ENCODE data around the gene EWSR1.

The EWSR1 gene

GRCh38 chr22:29305836-29306174 is 37.7 kb downstream of the EWSR1 start:
- no peak for DNase-seq (ENCODE audit: low read depth)

DNA sequence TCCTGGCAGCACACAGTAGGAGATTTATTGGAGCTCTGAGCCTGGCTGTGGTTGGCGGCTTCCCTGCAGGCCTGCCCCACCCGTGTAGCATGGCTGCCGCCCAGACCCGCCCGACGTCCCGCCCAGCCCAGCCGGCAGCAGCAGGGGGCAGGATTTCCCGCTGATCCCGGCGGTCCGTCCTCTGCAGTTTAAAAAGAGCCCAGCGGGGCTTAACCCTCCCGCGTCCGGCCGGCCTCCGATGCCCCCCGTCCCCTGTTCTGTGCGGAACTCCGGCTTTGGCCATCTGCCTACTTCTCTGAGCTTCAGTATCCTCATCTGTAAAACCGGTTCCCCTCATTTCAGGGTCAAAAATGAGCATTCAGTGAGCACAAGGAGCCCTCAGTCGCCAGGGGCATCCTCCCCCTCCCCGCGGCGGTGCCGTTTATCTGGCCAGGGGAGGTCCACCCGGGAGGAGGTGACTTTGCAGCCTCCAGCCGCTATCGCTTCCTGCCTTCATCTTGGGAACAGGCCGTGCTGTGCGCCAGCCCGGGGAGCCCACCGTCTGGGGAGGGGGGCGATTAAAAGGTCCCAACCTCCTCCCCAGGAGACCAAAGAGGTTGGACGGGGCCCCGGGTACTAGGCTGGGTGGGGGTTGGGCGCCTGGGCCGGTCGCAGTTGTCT is 38.2 kb downstream of the EWSR1 start, which contains the start of gene GAS2L1:
Gene GAS2L1, plus strand, starts transcription at position 476 of the 660 bp plus-strand sequence. CDS start 1,456 bp downstream, outside the sequence.
- DNase-seq (ENCODE audit: low read depth), result no peak

- peak; percentile 22 for DNase-seq (ENCODE audit: low read depth)
Observed at GRCh38 chr22:29306835-29307595, 38.9 kb downstream of the EWSR1 start.

DNA sequence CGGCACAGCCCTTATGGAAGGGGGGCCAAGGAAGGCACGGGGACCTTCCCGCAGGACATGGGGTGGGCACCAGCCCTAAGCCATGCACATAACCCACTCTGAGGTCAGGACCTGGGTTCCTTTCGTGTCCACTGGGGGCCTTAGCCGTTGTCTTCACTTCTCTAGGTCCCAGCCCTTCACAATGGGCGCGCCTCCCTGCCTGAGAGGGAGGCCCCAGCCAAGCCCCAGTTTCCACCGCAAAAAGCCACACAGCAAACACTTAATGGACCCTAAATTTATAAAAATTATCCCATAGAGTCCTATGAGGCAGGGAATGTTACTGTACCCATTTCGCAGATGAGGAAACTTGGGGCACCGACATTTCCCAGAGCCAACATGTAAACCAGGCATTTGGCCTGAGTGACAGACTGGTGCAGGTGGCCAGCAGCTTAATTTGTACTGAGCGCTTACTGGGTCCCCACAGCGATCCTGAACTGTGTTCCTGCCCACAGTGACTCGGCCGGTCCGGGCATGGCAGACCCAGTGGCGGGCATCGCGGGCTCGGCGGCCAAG is 39.6 kb downstream of the EWSR1 start:
- DNase-seq (ENCODE audit: low read depth), result no peak

- DNase-seq (ENCODE audit: low read depth), result no peak
Observed at GRCh38 chr22:29308148-29308790, 40.2 kb downstream of the EWSR1 start.

GRCh38 chr22:29308791-29309262 is 40.8 kb downstream of the EWSR1 start:
- DNase-seq (ENCODE audit: low read depth), result no peak

- no peak for DNase-seq (ENCODE audit: low read depth)
Observed at GRCh38 chr22:29309332-29310064, 41.4 kb downstream of the EWSR1 start.

DNA sequence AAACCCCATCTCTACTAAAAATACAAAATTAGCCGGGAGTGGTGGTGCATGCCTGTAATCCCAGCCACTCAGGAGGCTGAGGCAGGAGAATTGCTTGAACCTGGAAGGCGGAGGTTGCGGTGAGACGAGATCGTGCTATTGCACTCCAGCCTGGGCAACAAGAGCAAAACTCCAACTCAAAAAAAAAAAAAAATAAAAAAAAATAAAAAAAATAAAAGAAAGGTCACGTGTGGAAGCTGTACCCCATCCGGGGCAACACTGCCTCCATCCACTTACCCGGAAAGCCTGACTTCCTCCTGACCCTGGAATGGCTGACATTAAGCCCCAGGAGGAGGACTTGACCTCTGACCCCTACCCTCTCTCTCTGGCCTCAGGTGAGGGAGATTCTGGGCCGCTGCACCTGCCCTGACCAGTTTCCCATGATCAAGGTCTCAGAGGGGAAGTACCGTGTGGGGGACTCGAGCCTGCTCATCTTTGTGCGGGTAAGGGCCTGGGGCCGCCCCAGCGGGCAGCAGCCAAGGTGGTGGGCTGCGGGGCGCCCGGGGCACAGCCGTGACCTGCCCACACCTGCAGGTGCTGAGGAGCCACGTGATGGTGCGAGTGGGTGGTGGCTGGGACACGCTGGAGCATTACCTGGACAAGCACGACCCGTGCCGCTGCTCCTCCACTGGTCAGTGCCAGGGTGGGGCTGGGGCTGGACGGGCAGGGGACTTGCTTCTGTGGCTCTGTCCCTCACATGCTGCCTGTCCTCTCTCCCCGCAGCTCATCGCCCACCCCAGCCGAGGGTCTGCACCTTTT is 42.2 kb downstream of the EWSR1 start:
- DNase-seq (ENCODE audit: low read depth), result no peak

GRCh38 chr22:29310863-29311339 is 42.8 kb downstream of the EWSR1 start:
- peak; percentile 19 for DNase-seq (ENCODE audit: low read depth)

DNA sequence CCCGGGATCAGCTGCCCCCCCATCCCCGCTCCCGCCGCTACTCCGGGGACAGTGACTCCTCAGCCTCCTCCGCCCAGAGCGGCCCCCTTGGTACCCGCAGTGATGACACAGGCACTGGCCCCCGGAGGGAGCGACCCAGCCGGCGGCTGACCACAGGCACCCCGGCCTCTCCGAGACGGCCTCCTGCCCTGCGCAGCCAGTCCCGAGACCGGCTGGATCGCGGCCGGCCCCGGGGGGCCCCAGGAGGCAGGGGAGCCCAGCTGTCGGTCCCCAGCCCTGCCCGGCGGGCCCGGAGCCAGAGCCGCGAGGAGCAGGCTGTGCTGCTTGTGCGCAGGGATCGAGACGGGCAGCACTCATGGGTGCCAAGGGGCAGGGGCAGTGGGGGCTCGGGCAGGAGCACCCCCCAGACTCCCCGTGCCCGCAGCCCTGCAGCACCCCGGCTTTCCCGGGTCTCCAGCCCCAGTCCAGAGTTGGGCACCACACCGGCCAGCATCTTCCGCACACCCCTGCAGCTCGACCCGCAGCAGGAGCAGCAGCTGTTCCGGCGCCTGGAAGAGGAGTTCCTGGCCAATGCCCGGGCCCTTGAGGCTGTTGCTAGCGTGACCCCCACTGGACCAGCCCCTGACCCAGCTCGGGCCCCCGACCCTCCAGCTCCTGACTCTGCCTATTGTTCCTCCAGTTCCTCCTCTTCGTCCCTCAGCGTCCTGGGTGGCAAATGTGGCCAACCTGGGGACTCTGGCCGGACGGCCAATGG is 43.6 kb downstream of the EWSR1 start:
- no peak for DNase-seq (ENCODE audit: low read depth)

GRCh38 chr22:29312218-29313125 is 44.4 kb downstream of the EWSR1 start:
- DNase-seq (ENCODE audit: low read depth), result no peak

DNA sequence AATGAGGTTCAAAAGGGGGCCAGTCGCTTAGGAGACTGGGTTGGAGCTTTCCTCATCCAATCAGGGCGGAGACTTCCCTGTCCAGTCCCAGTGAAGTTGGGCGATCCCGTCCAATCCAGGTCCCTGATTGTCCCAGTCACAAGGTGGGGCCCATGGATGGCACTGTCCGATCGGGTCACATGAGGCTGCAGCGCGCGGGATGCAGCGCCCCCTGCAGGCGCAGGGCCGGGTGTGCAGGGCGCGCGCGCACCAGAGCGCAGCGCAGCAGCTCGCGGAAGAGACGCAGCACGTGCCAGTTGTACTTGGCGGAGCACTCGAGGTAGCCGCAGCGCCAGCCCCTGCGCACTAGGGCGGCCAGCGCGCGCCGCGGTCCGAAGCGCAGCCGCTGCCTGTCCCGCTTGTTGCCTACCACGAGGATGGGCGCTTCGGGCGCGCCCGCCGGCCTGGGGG is 45.1 kb downstream of the EWSR1 start:
- no peak for DNase-seq (ENCODE audit: low read depth)

DNA sequence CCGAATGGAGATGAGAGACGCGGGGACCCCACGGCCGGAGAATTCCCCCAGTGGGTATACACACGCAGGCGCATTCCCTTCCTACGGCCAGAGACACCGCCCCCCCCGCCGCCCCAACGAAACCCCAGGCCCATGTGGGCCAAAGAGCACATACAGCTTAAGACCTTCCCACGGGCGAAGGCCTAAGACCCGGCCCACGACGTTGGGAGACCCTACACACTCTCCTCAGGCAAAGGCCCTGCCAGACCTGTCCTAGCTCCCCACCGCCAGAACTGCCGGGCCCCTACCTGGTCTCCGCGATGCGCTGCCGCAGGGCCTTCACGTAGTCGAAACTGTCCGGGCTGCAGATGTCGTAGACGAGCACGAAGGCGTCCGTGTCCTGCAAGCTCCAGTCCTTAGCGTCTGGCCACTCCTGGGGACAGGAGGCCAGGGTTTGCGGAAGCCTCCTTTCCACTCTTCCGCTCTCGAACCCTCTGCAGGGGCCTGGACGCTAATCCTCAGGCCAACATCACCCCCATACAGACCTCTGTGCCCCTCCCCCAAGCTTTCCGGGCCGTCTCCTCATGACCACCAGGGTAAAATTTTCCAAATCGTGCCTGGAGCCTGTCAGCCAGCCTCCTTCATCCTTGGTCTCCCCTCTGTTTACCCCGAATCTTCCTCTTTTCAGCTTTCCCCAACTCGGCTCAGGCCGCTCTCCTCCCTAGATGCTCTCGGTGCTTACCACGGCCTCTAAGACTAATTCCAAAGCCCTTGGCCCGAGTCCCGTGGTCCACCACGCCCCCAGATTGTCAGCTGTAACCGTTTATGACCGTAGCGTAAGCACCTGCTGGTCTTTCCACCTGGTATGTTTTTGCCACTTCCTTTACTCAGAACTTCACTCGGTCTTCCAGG is 45.8 kb downstream of the EWSR1 start:
- no peak for DNase-seq (ENCODE audit: low read depth)

- DNase-seq (ENCODE audit: low read depth), result no peak
Observed at GRCh38 chr22:29314537-29315285, 46.6 kb downstream of the EWSR1 start.

- no peak for DNase-seq (ENCODE audit: low read depth)
Observed at GRCh38 chr22:29315286-29316140, 47.4 kb downstream of the EWSR1 start, which contains the start of gene RASL10A. TSS of gene RASL10A (minus strand) at chr22:29315697. CDS start at chr22:29315246, 451 bp downstream.
